Spleen (tissue), 11 donors: ENCODE measurements around the gene SYNDIG1. TPM values are rescaled to one million over a fixed set of nuclear protein-coding genes. Genes with fewer than 3 reads are reported as not detected.

ENCODE experiments used
- DNase-seq: peaks from one replicate; pipeline ENCODE4 v3.0.0-alpha.2; 2020
- H3K27ac ChIP-seq, 8 donors: fragments of 200-600 bp; sonication (generic) in 7 of 8; 1 replicate in 4 of 8; 2 replicates in 4 of 8; pipeline versions ENCODE4 v1.5.0 to v1.8.0; 2016 to 2021; ENCODE audit warnings: inconsistent platforms in 4 of 8, mild to moderate bottlenecking in 4 of 8, moderate library complexity in 1 of 8
- H3K27me3 ChIP-seq, 7 donors: fragments of 200-600 bp; sonication (generic) in 6 of 7; replicated peaks in 1 of 7; 1 replicate in 4 of 7; 2 replicates in 3 of 7; pipeline versions ENCODE4 v1.5.0 to v1.8.0; 2016 to 2021; ENCODE audit warnings: inconsistent platforms in 3 of 7, mild to moderate bottlenecking in 1 of 7
- H3K36me3 ChIP-seq, 6 donors: fragments of 200-600 bp; sonication (generic) in 5 of 6; 1 replicate in 4 of 6; 2 replicates in 2 of 6; pipeline versions ENCODE4 v1.5.0 to v1.8.0; 2016 to 2021; ENCODE audit warnings: inconsistent platforms in 2 of 6
- H3K4me1 ChIP-seq, 6 donors: fragments of 200-600 bp; sonication (generic) in 5 of 6; 1 replicate in 3 of 6; 2 replicates in 3 of 6; pipeline versions ENCODE4 v1.5.0 to v1.8.0; 2016 to 2021; ENCODE audit warnings: inconsistent platforms in 3 of 6
- H3K4me3 ChIP-seq, 8 donors: fragments of 200-600 bp; sonication (generic) in 7 of 8; 1 replicate in 4 of 8; 2 replicates in 4 of 8; pipeline versions ENCODE4 v1.5.0 to v1.8.0; 2016 to 2021; ENCODE audit warnings: inconsistent platforms in 4 of 8, mild to moderate bottlenecking in 4 of 8, moderate library complexity in 2 of 8
- H3K9me3 ChIP-seq, 8 donors: fragments of 200-600 bp; sonication (generic) in 7 of 8; 1 replicate in 4 of 8; 2 replicates in 4 of 8; pipeline versions ENCODE4 v1.5.0 to v1.8.0; 2016 to 2021; ENCODE audit warnings: inconsistent platforms in 4 of 8
- CTCF ChIP-seq, 11 experiments: fragments of 200-600 bp in 7 of 11; fragments of 450-650 bp in 4 of 11; sonication (generic) in 4 of 11; IDR thresholded peaks in 8 of 11; conservative IDR thresholded peaks in 3 of 11; 1 replicate in 7 of 11; 2 replicates in 4 of 11; pipeline versions ENCODE4 v1.4.0 to v1.8.0; 2016 to 2021; ENCODE audit warnings: antibody characterized with exemption in 11 of 11, inconsistent platforms in 4 of 11, mild to moderate bottlenecking in 1 of 11
- POLR2A ChIP-seq, 3 donors: fragments of 450-650 bp; IDR thresholded peaks; one replicate each; pipeline ENCODE4 v1.5.1; 2017; ENCODE audit warnings: antibody characterized with exemption in 3 of 3, mild to moderate bottlenecking in 1 of 3
- POLR2AphosphoS5 ChIP-seq, 3 donors: sonication (generic); formaldehyde crosslinking; IDR thresholded peaks; one replicate each; pipeline ENCODE4 v1.5.1; 2017; ENCODE audit warnings: antibody characterized with exemption in 3 of 3
- WGBS, 5 donors: extraction: QIAGEN DNeasy Blood & Tissue Kit in 3 of 5; methylation state at CpG; one replicate each; pipeline versions ENCODE4 v1.1.5 to v1.1.7; 2013 to 2018; 5-methylcytosine and 5-hydroxymethylcytosine counted together
- intact Hi-C: fragments of 100-400 bp; cut with DNase I; formaldehyde crosslinking; loops from one replicate; pipeline ENCODE4 v1.15.0; 2023; ENCODE audit warnings: low total_unique reads
- polyA plus RNA-seq, 3 donors: library from polyadenylated mRNA; stranded (reverse); fragments of 200-250 nt; gene quantifications; one replicate each; pipeline ENCODE4 v1.2.1, GENCODE V29; 2013
- total RNA-seq, 7 donors: library from RNA; depleted of rRNA in 3 of 7; stranded (reverse); fragments of >200 nt in 3 of 7; fragmentation: NEBNext Ultra II Directional in 4 of 7; extraction: Animal tissue kit (Norgen Biotek cat#: 25700) in 4 of 7; gene quantifications; one replicate each; pipeline versions ENCODE4 v1.1.0 to v1.2.1, GENCODE V29; 2016 to 2021
- donor health status: healthy with polysubstance abuse.
- donor health status: DM: no; HTN: no; CAD: no; lungs with moderate emphysema.
- donor health status: DM: no; HTN: no; CAD: no.
- donor health status: Bipolar disorder and iron deficiency.
- donor health status: healthy.
- donor health status: DM: no; HTN: no; CAD: no.
- donor health status: DM: yes; HTN: yes; CAD: no.

SYNDIG1 gene
- total and polyA plus RNA-seq, 10 donors, result 0.70 to 3.5 (median 1.3) TPM

- Histone ChIP-seq H3K27me3 (no peaks in the 10 kb centered on the region), H3K4me3 (no peak overlapping the region), H3K9me3 (no peaks in the 10 kb centered on the region), H3K36me3 (no peaks in the 10 kb centered on the region), H3K27ac (no peak overlapping the region), H3K4me1 (no peaks in the 10 kb centered on the region)
- 89 to 92% (median 91%) methylated on average over 6 of the region's 6 CpGs for WGBS, 5 donors
- intact Hi-C loops, result no loop called here
- DNase-seq, result no peak
- TF ChIP-seq POLR2AphosphoS5 (IDR thresholded peaks at IDR 0.05) (no peak), CTCF (IDR thresholded peaks at IDR 0.05 in 8 of 11, conservative IDR thresholded peaks at IDR 0.05 in 3 of 11) (no peak), POLR2A (IDR thresholded peaks at IDR 0.05) (no peak)
Measured at GRCh38 chr20:24573557-24573956, 104.1 kb downstream of the SYNDIG1 start.

GRCh38 chr20:24574307-24574706 is 104.9 kb downstream of the SYNDIG1 start:
- Histone ChIP-seq H3K36me3 (no peaks in the 10 kb centered on the region), H3K4me1 (no peaks in the 10 kb centered on the region), H3K9me3 (no peaks in the 10 kb centered on the region), H3K27me3 (no peaks in the 10 kb centered on the region), H3K4me3 (no peak overlapping the region), H3K27ac (no peak overlapping the region)
- intact Hi-C loops, result no loop called here
- no peak for TF ChIP-seq CTCF (IDR thresholded peaks at IDR 0.05 in 8 of 11, conservative IDR thresholded peaks at IDR 0.05 in 3 of 11)
- WGBS, 5 donors, result 83 to 100% (median 91%) methylated on average over 2 of the region's 2 CpGs
- no peak for DNase-seq

- no peak for DNase-seq
- H3K9me3 ChIP-seq, result no peaks in the 10 kb centered on the region
- 74 to 84% (median 80%) methylated on average over 5 of the region's 5 CpGs for WGBS, 5 donors
- H3K4me1 ChIP-seq, result no peaks in the 10 kb centered on the region
- H3K27me3 ChIP-seq, result no peaks in the 10 kb centered on the region
- no peak overlapping the region for H3K27ac ChIP-seq
- H3K4me3 ChIP-seq, result no peak overlapping the region
- H3K36me3 ChIP-seq, result no peaks in the 10 kb centered on the region
- no peak for TF ChIP-seq CTCF (IDR thresholded peaks at IDR 0.05 in 8 of 11, conservative IDR thresholded peaks at IDR 0.05 in 3 of 11)
- no peak for TF ChIP-seq POLR2AphosphoS5 (IDR thresholded peaks at IDR 0.05)
- TF ChIP-seq POLR2A (IDR thresholded peaks at IDR 0.05), result no peak
- intact Hi-C loops, result no loop called here
Measured at GRCh38 chr20:24574797-24575196, 105.4 kb downstream of the SYNDIG1 start.

GRCh38 chr20:24575811-24576210 is 106.4 kb downstream of the SYNDIG1 start:
- DNase-seq, result no peak
- Histone ChIP-seq H3K9me3 (no peaks in the 10 kb centered on the region), H3K27me3 (no peaks in the 10 kb centered on the region), H3K4me1 (no peaks in the 10 kb centered on the region), H3K36me3 (no peaks in the 10 kb centered on the region), H3K4me3 (no peak overlapping the region), H3K27ac (no peak overlapping the region)
- TF ChIP-seq CTCF (IDR thresholded peaks at IDR 0.05 in 8 of 11, conservative IDR thresholded peaks at IDR 0.05 in 3 of 11), result no peak
- TF ChIP-seq POLR2A (IDR thresholded peaks at IDR 0.05), result no peak
- TF ChIP-seq POLR2AphosphoS5 (IDR thresholded peaks at IDR 0.05), result no peak
- intact Hi-C loops, result no loop called here
- WGBS, 5 donors, result 77 to 84% (median 82%) methylated on average over 4 of the region's 4 CpGs
